H9 (cell line): ENCODE results near the gene TRPC4AP. TPM values are rescaled to one million over a fixed set of nuclear protein-coding genes. Genes with fewer than 3 reads are reported as not detected.
A peak's percentile ranks its signal among the peaks of the same experiment; 100 is the strongest.
"Not testable (repeated sequence)": the region's sequence is repeated elsewhere in the genome, so short reads cannot be mapped to it uniquely, and the experiment has no call there.

Experiments
- DNase-seq: peaks from one replicate; pipeline ENCODE4 v3.0.0-alpha.2; 2017
- H2AFZ ChIP-seq: one replicate; pipeline ENCODE4 v1.6.1; 2013; ENCODE audit warnings: mild to moderate bottlenecking, low read length, control low read depth, moderate library complexity
- H2AK5ac ChIP-seq: 2 replicates; pipeline ENCODE4 v1.6.1; 2013; ENCODE audit warnings: low read length, control low read depth, mixed read lengths; ENCODE audit not compliant: insufficient read length
- H2BK120ac ChIP-seq: one replicate; pipeline ENCODE4 v1.6.1; 2013; ENCODE audit warnings: low read depth, mild to moderate bottlenecking, low read length, control low read depth, inconsistent platforms; ENCODE audit not compliant: poor library complexity, severe bottlenecking
- H2BK12ac ChIP-seq: 2 replicates; pipeline ENCODE4 v1.6.1; 2013; ENCODE audit warnings: low read length, control low read depth, mixed read lengths, low read depth; ENCODE audit not compliant: insufficient read length
- H2BK15ac ChIP-seq: 2 replicates; pipeline ENCODE4 v1.6.1; 2013; ENCODE audit warnings: low read depth, low read length, control low read depth
- H2BK20ac ChIP-seq: one replicate; pipeline ENCODE4 v1.6.1; 2013; ENCODE audit warnings: low read depth, mild to moderate bottlenecking, low read length, control low read depth, inconsistent platforms; ENCODE audit not compliant: poor library complexity, severe bottlenecking
- H2BK5ac ChIP-seq: 2 replicates; pipeline ENCODE4 v1.6.1; 2013; ENCODE audit warnings: low read length, control low read depth, mixed read lengths; ENCODE audit not compliant: insufficient read length
- H3K14ac ChIP-seq: 2 replicates; pipeline ENCODE4 v1.6.1; 2013; ENCODE audit warnings: low read length, control low read depth; ENCODE audit not compliant: insufficient read depth
- H3K18ac ChIP-seq: 2 replicates; pipeline ENCODE4 v1.6.1; 2013; ENCODE audit warnings: low read depth, mild to moderate bottlenecking, mixed read lengths, low read length, control low read depth; ENCODE audit not compliant: insufficient read length
- H3K23ac ChIP-seq: 2 replicates; pipeline ENCODE4 v1.6.1; 2013; ENCODE audit warnings: low read length, control low read depth, mixed read lengths, low read depth; ENCODE audit not compliant: insufficient read length
- H3K23me2 ChIP-seq: 2 replicates; pipeline ENCODE4 v1.6.1; 2013; ENCODE audit warnings: low read depth, mild to moderate bottlenecking, mixed read lengths, low read length, control low read depth; ENCODE audit not compliant: insufficient read length, poor library complexity, severe bottlenecking
- H3K27ac ChIP-seq: 2 replicates; pipeline ENCODE4 v1.5.1; 2013; ENCODE audit warnings: low read length, control low read depth, mixed read lengths, low read depth; ENCODE audit not compliant: insufficient read length
- H3K27me3 ChIP-seq: 2 replicates; pipeline ENCODE4 v1.6.1; 2013; ENCODE audit warnings: low read length, control low read depth, inconsistent platforms; ENCODE audit not compliant: insufficient read depth
- H3K4ac ChIP-seq: 2 replicates; pipeline ENCODE4 v1.6.1; 2013; ENCODE audit warnings: low read depth, mild to moderate bottlenecking, control low read depth, inconsistent platforms, low read length, moderate library complexity
- H3K4me1 ChIP-seq: 2 replicates; pipeline ENCODE4 v1.6.1; 2013; ENCODE audit warnings: low read length, control low read depth, inconsistent platforms; ENCODE audit not compliant: insufficient read depth
- H3K4me2 ChIP-seq: 2 replicates; pipeline ENCODE4 v1.6.1; 2013; ENCODE audit warnings: low read length, control low read depth, mixed read lengths; ENCODE audit not compliant: insufficient read length, insufficient read depth
- H3K56ac ChIP-seq: 2 replicates; pipeline ENCODE4 v1.6.1; 2013; ENCODE audit warnings: low read depth, mild to moderate bottlenecking, mixed read lengths, low read length, control low read depth; ENCODE audit not compliant: insufficient read length
- H3K79me1 ChIP-seq: 2 replicates; pipeline ENCODE4 v1.6.1; 2013; ENCODE audit warnings: low read depth, mild to moderate bottlenecking, moderate library complexity, low read length, control low read depth, inconsistent platforms; ENCODE audit not compliant: insufficient read depth, poor library complexity, severe bottlenecking
- H3K79me2 ChIP-seq: 2 replicates; pipeline ENCODE4 v1.6.1; 2013; ENCODE audit warnings: low read length, control low read depth, inconsistent platforms; ENCODE audit not compliant: insufficient read depth
- H3K9ac ChIP-seq: 2 replicates; pipeline ENCODE4 v1.6.1; 2013; ENCODE audit warnings: low read length, control low read depth, mixed read lengths; ENCODE audit not compliant: insufficient read length; ENCODE audit errors: extremely low read depth
- H3K9me3 ChIP-seq: one replicate; pipeline ENCODE4 v1.6.1; 2013; ENCODE audit warnings: low read depth, low read length, inconsistent platforms; ENCODE audit not compliant: control insufficient read depth
- H3T11ph ChIP-seq: one replicate; pipeline ENCODE4 v1.6.1; 2013; ENCODE audit warnings: mild to moderate bottlenecking, low read length, control low read depth, inconsistent platforms
- H4K20me1 ChIP-seq: one replicate; pipeline ENCODE4 v1.6.1; 2013; ENCODE audit not compliant: control insufficient read depth, insufficient read length, insufficient read depth
- H4K5ac ChIP-seq: 2 replicates; pipeline ENCODE4 v1.6.1; 2013; ENCODE audit warnings: low read depth, mild to moderate bottlenecking, mixed read lengths, low read length, control low read depth; ENCODE audit not compliant: insufficient read length
- H4K8ac ChIP-seq: replicated peaks from 2 replicates; pipeline ENCODE4 v1.6.1; 2013; ENCODE audit warnings: low read length, control low read depth, mixed read lengths, low read depth; ENCODE audit not compliant: insufficient read length
- H4K91ac ChIP-seq: 2 replicates; pipeline ENCODE4 v1.6.1; 2013; ENCODE audit warnings: low read depth, mild to moderate bottlenecking, moderate library complexity, mixed read lengths, low read length, control low read depth; ENCODE audit not compliant: insufficient read length
- H3K27ac Mint-ChIP-seq, 3 experiments: 2 replicates in 2 of 3; 3 replicates in 1 of 3; pipeline ENCODE4 v1.8.0; 2020 to 2021; ENCODE audit warnings: mixed read lengths in 3 of 3, mild to moderate bottlenecking in 1 of 3, moderate library complexity in 1 of 3
- H3K27me3 Mint-ChIP-seq: 2 replicates; pipeline ENCODE4 v1.8.0; 2021; ENCODE audit warnings: low read depth, mild to moderate bottlenecking, moderate library complexity, mixed read lengths
- H3K36me3 Mint-ChIP-seq, 3 experiments: 2 replicates in 2 of 3; 3 replicates in 1 of 3; pipeline ENCODE4 v1.8.0; 2020 to 2021; ENCODE audit warnings: low read depth in 3 of 3, mixed read lengths in 3 of 3; ENCODE audit not compliant: insufficient read depth in 1 of 3
- H3K4me1 Mint-ChIP-seq, 2 experiments: 2 replicates each; pipeline ENCODE4 v1.8.0; 2020; ENCODE audit warnings: mixed read lengths in 2 of 2
- H3K4me3 Mint-ChIP-seq, 2 experiments: 2 replicates in 1 of 2; 3 replicates in 1 of 2; pipeline ENCODE4 v1.8.0; 2020 to 2021; ENCODE audit warnings: mild to moderate bottlenecking in 2 of 2, mixed read lengths in 2 of 2, moderate library complexity in 1 of 2
- H3K9me3 Mint-ChIP-seq, 2 experiments: 2 replicates in 1 of 2; 3 replicates in 1 of 2; pipeline ENCODE4 v1.8.0; 2020; ENCODE audit warnings: mild to moderate bottlenecking in 2 of 2, mixed read lengths in 2 of 2, moderate library complexity in 1 of 2
- CTCF ChIP-seq: fragments of 200-600 bp; sonication (generic); conservative IDR thresholded peaks from 3 replicates; pipeline ENCODE4 v1.8.0; 2021; ENCODE audit warnings: antibody characterized with exemption, mild to moderate bottlenecking
- WGBS: extraction: QIAGEN DNeasy Blood & Tissue Kit; methylation state at CpG from one replicate; pipeline ENCODE4 v1.1.7; 2013; ENCODE audit warnings: missing lambda C conversion rate, low lambda C conversion rate, mixed read lengths; ENCODE audit not compliant: insufficient read length; ENCODE audit errors: extremely low coverage; 5-methylcytosine and 5-hydroxymethylcytosine counted together
- total RNA-seq: library from RNA; stranded (reverse); gene quantifications from 2 replicates; pipeline ENCODE4 v1.2.1, GENCODE V29; 2021

The TRPC4AP gene
- total RNA-seq, 1 experiment from 2014 or later, result 93.9 TPM

GRCh38 chr20:35115606-35116005, 23.0 kb upstream of the TRPC4AP start:
- Mint-ChIP-seq H3K36me3 (peaks cover 6 to 45% (median 39%) of the 10 kb centered on the region in 3 experiments; a peak in 6 of 7 replicates), H3K27me3 (no peaks in the 10 kb centered on the region), H3K4me3 (no peak overlapping the region), H3K4me1 (no peaks in the 10 kb centered on the region), H3K27ac (peak overlapping the region in 1 of 3 experiments; percentile 15; a peak in 3 of 7 replicates), H3K9me3 (no peaks in the 10 kb centered on the region)
- no peak overlapping the region for H4K5ac ChIP-seq
- no peak overlapping the region for H2AFZ ChIP-seq
- no peak overlapping the region for H3K9ac ChIP-seq
- no peak overlapping the region for H2BK15ac ChIP-seq
- no peaks in the 10 kb centered on the region for H3K9me3 ChIP-seq
- no peaks in the 10 kb centered on the region for H3K27me3 ChIP-seq
- TF ChIP-seq CTCF, result no peak
- H2BK120ac ChIP-seq, result no peak overlapping the region
- H3K4ac ChIP-seq, result no peak overlapping the region
- no peak overlapping the region for H3T11ph ChIP-seq
- no peak overlapping the region for H4K91ac ChIP-seq
- no CpG with 5 or more reads among the region's 11 CpGs for WGBS
- no peak overlapping the region for H3K18ac ChIP-seq
- no peak overlapping the region for H2BK12ac ChIP-seq
- no peaks in the 10 kb centered on the region for H3K79me2 ChIP-seq
- no peaks in the 10 kb centered on the region for H3K79me1 ChIP-seq
- no peak overlapping the region for H3K56ac ChIP-seq
- no peak overlapping the region for H3K23ac ChIP-seq
- no peak overlapping the region for H2BK20ac ChIP-seq
- H2AK5ac ChIP-seq, result no peak overlapping the region
- no peaks in the 10 kb centered on the region for H3K4me1 ChIP-seq
- no peak overlapping the region for H3K14ac ChIP-seq
- H3K27ac ChIP-seq, result no peak overlapping the region
- H3K4me2 ChIP-seq, result no peak overlapping the region
- H3K23me2 ChIP-seq, result no peaks in the 10 kb centered on the region
- H2BK5ac ChIP-seq, result no peak overlapping the region
- no peak overlapping the region for H4K8ac ChIP-seq
- H4K20me1 ChIP-seq, result no peaks in the 10 kb centered on the region
- DNase-seq, result no peak

- not testable (repeated sequence) for H2BK5ac ChIP-seq, H4K91ac ChIP-seq, H3K4me2 ChIP-seq, H3K56ac ChIP-seq, H3K27me3 Mint-ChIP-seq, H3K4ac ChIP-seq, H3K18ac ChIP-seq, H2AFZ ChIP-seq, H3K4me1 Mint-ChIP-seq, H4K5ac ChIP-seq, H2AK5ac ChIP-seq, H2BK12ac ChIP-seq, DNase-seq, H3K27me3 ChIP-seq, H3K79me2 ChIP-seq, H3K23ac ChIP-seq, H4K20me1 ChIP-seq, H3K4me3 Mint-ChIP-seq, H3K79me1 ChIP-seq, H3K27ac Mint-ChIP-seq, H3K9me3 Mint-ChIP-seq, H2BK120ac ChIP-seq, H2BK15ac ChIP-seq, H3K27ac ChIP-seq, H3K9ac ChIP-seq, H3K9me3 ChIP-seq, H3K23me2 ChIP-seq, H4K8ac ChIP-seq, H2BK20ac ChIP-seq, H3K14ac ChIP-seq, H3K4me1 ChIP-seq, H3T11ph ChIP-seq
- no CpG with 5 or more reads among the region's 5 CpGs for WGBS
- peaks cover 6 to 25% (median 17%) of the 10 kb centered on the region in 3 experiments; a peak in 6 of 7 replicates for H3K36me3 Mint-ChIP-seq
Measured at GRCh38 chr20:35112276-35112675, 19.7 kb upstream of the TRPC4AP start.
